ENCODE measurements around the gene RPS5. TPM values are rescaled to one million over a fixed set of nuclear protein-coding genes. Genes with fewer than 3 reads are reported as not detected.
"Not testable (repeated sequence)": the region's sequence is repeated elsewhere in the genome, so short reads cannot be mapped to it uniquely, and the experiment has no call there.

The RPS5 gene
- total and polyA plus RNA-seq, 5 donors, result 513 to 681 (median 566) TPM

GRCh38 chr19:58400316-58400915 is 13.3 kb downstream of the RPS5 start:
- intact Hi-C loops (cut with DNase I), result no loop called here
- DNase-seq, result peak in 1 of 3 donors; percentile 69
- H3K27ac ChIP-seq (ENCODE audit: low read length), result no peak overlapping the region
- H3K4me3 ChIP-seq (ENCODE audit: low read length), result peak overlapping the region; percentile 42
- H3K9me3 ChIP-seq (ENCODE audit: control insufficient read depth, low read length), result no peaks in the 10 kb centered on the region
- no peaks in the 10 kb centered on the region for H3K4me1 ChIP-seq (ENCODE audit: control insufficient read depth, insufficient read depth, low read length)
- WGBS, result 57% methylated on average over 18 of the region's 18 CpGs
- H3K27me3 ChIP-seq (ENCODE audit: control insufficient read depth, insufficient read depth), result no peaks in the 10 kb centered on the region
- no peak for ATAC-seq

GRCh38 chr19:58400916-58401839 is 14.1 kb downstream of the RPS5 start:
- peak; percentile 100 for DNase-seq
- no peaks in the 10 kb centered on the region for H3K27me3 ChIP-seq (ENCODE audit: control insufficient read depth, insufficient read depth)
- intact Hi-C loops (cut with DNase I), result no loop called here
- no peaks in the 10 kb centered on the region for H3K9me3 ChIP-seq (ENCODE audit: control insufficient read depth, low read length)
- no peak overlapping the region for H3K27ac ChIP-seq (ENCODE audit: low read length)
- WGBS, result 2% methylated on average over 80 of the region's 80 CpGs
- peak overlapping the region; percentile 50 for H3K4me3 ChIP-seq (ENCODE audit: low read length)
- peak; percentile 99 for ATAC-seq
- no peaks in the 10 kb centered on the region for H3K4me1 ChIP-seq (ENCODE audit: control insufficient read depth, insufficient read depth, low read length)

- H3K27me3 ChIP-seq (ENCODE audit: control insufficient read depth, insufficient read depth), result no peaks in the 10 kb centered on the region
- peak overlapping the region; percentile 50 for H3K4me3 ChIP-seq (ENCODE audit: low read length)
- 36% methylated on average over 23 of the region's 23 CpGs for WGBS
- ATAC-seq (no peak), DNase-seq (no peak)
- H3K4me1 ChIP-seq (ENCODE audit: control insufficient read depth, insufficient read depth, low read length), result no peaks in the 10 kb centered on the region
- H3K27ac ChIP-seq (ENCODE audit: low read length), result no peak overlapping the region
- no peaks in the 10 kb centered on the region for H3K9me3 ChIP-seq (ENCODE audit: control insufficient read depth, low read length)
- intact Hi-C loops (cut with DNase I), result no loop called here
Measured at GRCh38 chr19:58401840-58402421, 14.9 kb downstream of the RPS5 start.

GRCh38 chr19:58403920-58404478 is 16.9 kb downstream of the RPS5 start:
- intact Hi-C loops (cut with DNase I); H3K4me1 ChIP-seq (ENCODE audit: control insufficient read depth, insufficient read depth, low read length): not testable (repeated sequence)
- 71% methylated on average over 5 of the region's 5 CpGs for WGBS

GRCh38 chr19:58406818-58407657 is 20.0 kb downstream of the RPS5 start:
- DNase-seq, result no peak
- Histone ChIP-seq H3K9me3 (ENCODE audit: control insufficient read depth, low read length) (no peaks in the 10 kb centered on the region), H3K27me3 (ENCODE audit: control insufficient read depth, insufficient read depth) (no peaks in the 10 kb centered on the region), H3K4me1 (ENCODE audit: control insufficient read depth, insufficient read depth, low read length) (peaks cover 14% of the 10 kb centered on the region), H3K27ac (ENCODE audit: low read length) (peak overlapping the region; percentile 76), H3K4me3 (ENCODE audit: low read length) (peak overlapping the region; percentile 68)
- intact Hi-C loops (cut with DNase I), result no loop called here
- 66% methylated on average over 10 of the region's 10 CpGs for WGBS
- ATAC-seq, result no peak

More at GRCh38 chr19:58403920-58404478, 16.9 kb downstream of the RPS5 start:
- ATAC-seq; H3K9me3 ChIP-seq (ENCODE audit: control insufficient read depth, low read length); H3K4me3 ChIP-seq (ENCODE audit: low read length); H3K27ac ChIP-seq (ENCODE audit: low read length); H3K27me3 ChIP-seq (ENCODE audit: control insufficient read depth, insufficient read depth); DNase-seq: not testable (repeated sequence)

GRCh38 chr19:58407658-58408151 is 20.6 kb downstream of the RPS5 start:
- Histone ChIP-seq H3K27ac (ENCODE audit: low read length) (peak overlapping the region; percentile 76), H3K4me3 (ENCODE audit: low read length) (peak overlapping the region; percentile 68), H3K9me3 (ENCODE audit: control insufficient read depth, low read length) (no peaks in the 10 kb centered on the region), H3K4me1 (ENCODE audit: control insufficient read depth, insufficient read depth, low read length) (peaks cover 14% of the 10 kb centered on the region), H3K27me3 (ENCODE audit: control insufficient read depth, insufficient read depth) (no peaks in the 10 kb centered on the region)
- intact Hi-C loops (cut with DNase I), result no loop called here
- peak; percentile 9 to 40 for ATAC-seq
- 14% methylated on average over 22 of the region's 22 CpGs for WGBS
- DNase-seq, result no peak

- under 1% methylated on average over 100 of the region's 100 CpGs for WGBS
- intact Hi-C loops (cut with DNase I), result no loop called here
- peaks cover 14% of the 10 kb centered on the region for H3K4me1 ChIP-seq (ENCODE audit: control insufficient read depth, insufficient read depth, low read length)
- H3K9me3 ChIP-seq (ENCODE audit: control insufficient read depth, low read length), result no peaks in the 10 kb centered on the region
- ATAC-seq, result peak; percentile 98
- DNase-seq, result peak; percentile 97 to 99 (median 98)
- peak within 1 kb of the TSS; percentile 76 for H3K27ac ChIP-seq (ENCODE audit: low read length)
- peak within 1 kb of the TSS; percentile 68 for H3K4me3 ChIP-seq (ENCODE audit: low read length)
- no peaks in the 10 kb centered on the region for H3K27me3 ChIP-seq (ENCODE audit: control insufficient read depth, insufficient read depth)
Measured at GRCh38 chr19:58408152-58409009, 21.3 kb downstream of the RPS5 start, which contains the start of gene ZNF584. TSS of gene ZNF584 (plus strand) at chr19:58408649. CDS start at chr19:58409148, 499 bp downstream.

GRCh38 chr19:58409010-58409790 is 22.1 kb downstream of the RPS5 start:
- Histone ChIP-seq H3K27me3 (ENCODE audit: control insufficient read depth, insufficient read depth) (no peaks in the 10 kb centered on the region), H3K27ac (ENCODE audit: low read length) (peak overlapping the region; percentile 63), H3K9me3 (ENCODE audit: control insufficient read depth, low read length) (no peaks in the 10 kb centered on the region), H3K4me3 (ENCODE audit: low read length) (peak overlapping the region; percentile 68), H3K4me1 (ENCODE audit: control insufficient read depth, insufficient read depth, low read length) (peaks cover 14% of the 10 kb centered on the region)
- 3% methylated on average over 34 of the region's 34 CpGs for WGBS
- peak; percentile 35 to 41 for ATAC-seq
- peak in 2 of 3 donors; percentile 42 to 73 for DNase-seq
- intact Hi-C loops (cut with DNase I), result no loop called here

- 99% methylated on average over 5 of the region's 5 CpGs for WGBS
- ATAC-seq, result no peak
- H3K4me3 ChIP-seq (ENCODE audit: low read length), result no peak overlapping the region
Measured at GRCh38 chr19:58416604-58417003, 29.5 kb downstream of the RPS5 start.

More at GRCh38 chr19:58416604-58417003, 29.5 kb downstream of the RPS5 start:
- H3K9me3 ChIP-seq (ENCODE audit: control insufficient read depth, low read length), result no peaks in the 10 kb centered on the region
- H3K27me3 ChIP-seq (ENCODE audit: control insufficient read depth, insufficient read depth), result no peaks in the 10 kb centered on the region
- intact Hi-C loops (cut with DNase I), result no loop called here
- H3K27ac ChIP-seq (ENCODE audit: low read length), result no peak overlapping the region
- no peak for DNase-seq
- H3K4me1 ChIP-seq (ENCODE audit: control insufficient read depth, insufficient read depth, low read length), result no peaks in the 10 kb centered on the region

Measured in right cardiac atrium (tissue), 5 donors.